Right lobe of liver (tissue), 6 donors: Measurements from ENCODE around the gene BICDL2. TPM values are rescaled to one million over a fixed set of nuclear protein-coding genes. Genes with fewer than 3 reads are reported as not detected.
A peak's percentile ranks its signal among the peaks of the same experiment; 100 is the strongest.

Experiments used
- ATAC-seq, 4 donors: fragments of 200-7000 bp; cut with Tn5 transposase; one replicate each; pipeline ENCODE4 v1.9.1; 2020; ENCODE audit warnings: mild to moderate bottlenecking in 4 of 4, moderate library complexity in 4 of 4
- DNase-seq, 3 donors: peaks; one replicate each; pipeline ENCODE4 v3.0.0-alpha.2; 2020
- H3K27ac ChIP-seq, 3 donors: fragments of 200-600 bp; one replicate each; pipeline ENCODE4 v1.8.0; 2022
- H3K27me3 ChIP-seq, 2 donors: fragments of 200-600 bp; one replicate each; pipeline ENCODE4 v1.8.0; 2022
- H3K36me3 ChIP-seq, 4 donors: fragments of 200-600 bp; sonication (generic) in 1 of 4; one replicate each; pipeline versions ENCODE4 v1.5.1 to v1.8.0; 2017 to 2022; ENCODE audit warnings: control low read depth in 1 of 4
- H3K4me1 ChIP-seq, 4 donors: fragments of 200-600 bp; sonication (generic) in 1 of 4; one replicate each; pipeline versions ENCODE4 v1.5.1 to v1.8.0; 2017 to 2022; ENCODE audit warnings: control low read depth in 1 of 4
- H3K4me3 ChIP-seq, 3 donors: fragments of 200-600 bp; one replicate each; pipeline ENCODE4 v1.8.0; 2022
- H3K9me3 ChIP-seq, 4 donors: fragments of 200-600 bp; sonication (generic) in 1 of 4; one replicate each; pipeline versions ENCODE4 v1.5.1 to v1.8.0; 2017 to 2022; ENCODE audit warnings: control low read depth in 1 of 4
- CTCF ChIP-seq, 4 donors: fragments of 200-600 bp in 3 of 4; fragments of 450-650 bp in 1 of 4; IDR thresholded peaks; one replicate each; pipeline versions ENCODE4 v1.5.1 to v1.8.0; 2016 to 2022; ENCODE audit warnings: antibody characterized with exemption in 4 of 4, mild to moderate bottlenecking in 2 of 4
- POLR2A ChIP-seq: fragments of 450-650 bp; IDR thresholded peaks from one replicate; pipeline ENCODE4 v1.6.1; 2017; ENCODE audit warnings: antibody characterized with exemption, mild to moderate bottlenecking
- WGBS: methylation state at CpG from one replicate; pipeline ENCODE4 v1.1.6; 2018; ENCODE audit warnings: low coverage, low lambda C conversion rate; ENCODE audit not compliant: insufficient coverage; ENCODE audit errors: missing lambda C conversion rate; 5-methylcytosine and 5-hydroxymethylcytosine counted together
- intact Hi-C, 2 donors: fragments of 100-400 bp; cut with DNase I; formaldehyde crosslinking; loops; one replicate each; pipeline versions ENCODE4 v1.11.2 to v1.14.1; 2022
- total RNA-seq, 6 experiments: library from RNA; depleted of rRNA in 2 of 6; stranded (reverse); fragments of >200 nt in 2 of 6; fragmentation: NEBNext Ultra II Directional in 3 of 6; extraction: Animal tissue kit (Norgen Biotek cat#: 25700) in 3 of 6; gene quantifications; one replicate each; pipeline versions ENCODE4 v1.1.0 to v1.2.4, GENCODE V29; 2016 to 2023
- donor health status: DM: no; HTN: yes; CAD: no.
- donor health status: DM: no; HTN: no; CAD: no.
- donor health status: DM: no; HTN: no; CAD: no.
- donor health status: DM: no; HTN: yes; CAD: no.
- donor health status: DM: no; HTN: yes; CAD: no.

Gene BICDL2
- total RNA-seq, 6 experiments from 2014 or later: 0.11 to 0.58 (median 0.48) TPM; not detected in 1

- TF ChIP-seq CTCF (IDR thresholded peaks at IDR 0.05) (no peak), POLR2A (no peak)
- WGBS: 80% methylated on average over 1 of the region's 4 CpGs
- no peak for DNase-seq
- peaks cover 0 to 17% (median 3%) of the 10 kb centered on the region in 4 donors for H3K4me1 ChIP-seq
- no peaks in the 10 kb centered on the region for H3K9me3 ChIP-seq
- H3K4me3 ChIP-seq: peak overlapping the region in 1 of 3 donors; percentile 72
- intact Hi-C loops: no loop called here
- peaks cover 0 to 14% (median 5%) of the 10 kb centered on the region in 4 donors for H3K36me3 ChIP-seq
- no peak overlapping the region for H3K27ac ChIP-seq
- no peaks in the 10 kb centered on the region for H3K27me3 ChIP-seq
- ATAC-seq: no peak
These were observed 31.7 kb upstream of the BICDL2 start for GRCh38 chr16:3068487-3068886.

GRCh38 chr16:3066440-3066748 lies 29.6 kb upstream of the BICDL2 start:
- intact Hi-C loops: no loop called here
- ATAC-seq: no peak

GRCh38 chr16:3065742-3066439 lies 29.1 kb upstream of the BICDL2 start:
- intact Hi-C loops: no loop called here
- H3K27ac ChIP-seq: peak overlapping the region; percentile 96 to 97 (median 97)
- H3K9me3 ChIP-seq: no peaks in the 10 kb centered on the region
- no peaks in the 10 kb centered on the region for H3K27me3 ChIP-seq
- peaks cover 0 to 14% (median 5%) of the 10 kb centered on the region in 4 donors for H3K36me3 ChIP-seq
- TF ChIP-seq CTCF (IDR thresholded peaks at IDR 0.05) (no peak), POLR2A (no peak)
- peak overlapping the region; percentile 65 to 72 (median 66) for H3K4me3 ChIP-seq
- 20% methylated on average over 16 of the region's 26 CpGs for WGBS
- peak; percentile 6 to 53 (median 49) for ATAC-seq
- H3K4me1 ChIP-seq: peaks cover 0 to 17% (median 3%) of the 10 kb centered on the region in 4 donors
- DNase-seq: peak in 1 of 3 donors; percentile 71

More at GRCh38 chr16:3066440-3066748, 29.6 kb upstream of the BICDL2 start:
- Histone ChIP-seq H3K36me3 (peaks cover 0 to 14% (median 5%) of the 10 kb centered on the region in 4 donors), H3K27ac (peak overlapping the region; percentile 96 to 97 (median 97)), H3K27me3 (no peaks in the 10 kb centered on the region), H3K4me3 (peak overlapping the region; percentile 65 to 72 (median 66)), H3K9me3 (no peaks in the 10 kb centered on the region), H3K4me1 (peaks cover 0 to 17% (median 3%) of the 10 kb centered on the region in 4 donors)
- no CpG with 5 or more reads among the region's 7 CpGs for WGBS
- no peak for DNase-seq
- TF ChIP-seq POLR2A (no peak), CTCF (IDR thresholded peaks at IDR 0.05) (no peak)

GRCh38 chr16:3065069-3065741 lies 28.5 kb upstream of the BICDL2 start, which contains the start of gene IL32:
TSS of gene IL32 (plus strand) at chr16:3065640. CDS start at chr16:3065812, 172 bp downstream.
- intact Hi-C loops: no loop called here
- WGBS: 20% methylated on average over 11 of the region's 13 CpGs
- H3K36me3 ChIP-seq: peaks cover 0 to 14% (median 5%) of the 10 kb centered on the region in 4 donors
- H3K27ac ChIP-seq: peak within 1 kb of the TSS; percentile 96 to 97 (median 97)
- H3K27me3 ChIP-seq: no peaks in the 10 kb centered on the region
- peak; percentile 77 to 90 (median 86) for ATAC-seq
- no peaks in the 10 kb centered on the region for H3K9me3 ChIP-seq
- H3K4me3 ChIP-seq: peak within 1 kb of the TSS; percentile 65 to 72 (median 66)
- DNase-seq: peak; percentile 86 to 88 (median 87)
- TF ChIP-seq CTCF (IDR thresholded peaks at IDR 0.05): no peak
- peak; percentile 83 for TF ChIP-seq POLR2A
- H3K4me1 ChIP-seq: peaks cover 0 to 22% (median 4%) of the 10 kb centered on the region in 4 donors
